Measurements from ENCODE around the gene HEATR3. TPM values are rescaled to one million over a fixed set of nuclear protein-coding genes. Genes with fewer than 3 reads are reported as not detected.

HEATR3 gene
- total and polyA plus RNA-seq, 2 of the 8 experiments (the other 6 are each of a cell fraction or from before 2014, with no cell fraction given): 13.0 to 29.2 TPM

DNA sequence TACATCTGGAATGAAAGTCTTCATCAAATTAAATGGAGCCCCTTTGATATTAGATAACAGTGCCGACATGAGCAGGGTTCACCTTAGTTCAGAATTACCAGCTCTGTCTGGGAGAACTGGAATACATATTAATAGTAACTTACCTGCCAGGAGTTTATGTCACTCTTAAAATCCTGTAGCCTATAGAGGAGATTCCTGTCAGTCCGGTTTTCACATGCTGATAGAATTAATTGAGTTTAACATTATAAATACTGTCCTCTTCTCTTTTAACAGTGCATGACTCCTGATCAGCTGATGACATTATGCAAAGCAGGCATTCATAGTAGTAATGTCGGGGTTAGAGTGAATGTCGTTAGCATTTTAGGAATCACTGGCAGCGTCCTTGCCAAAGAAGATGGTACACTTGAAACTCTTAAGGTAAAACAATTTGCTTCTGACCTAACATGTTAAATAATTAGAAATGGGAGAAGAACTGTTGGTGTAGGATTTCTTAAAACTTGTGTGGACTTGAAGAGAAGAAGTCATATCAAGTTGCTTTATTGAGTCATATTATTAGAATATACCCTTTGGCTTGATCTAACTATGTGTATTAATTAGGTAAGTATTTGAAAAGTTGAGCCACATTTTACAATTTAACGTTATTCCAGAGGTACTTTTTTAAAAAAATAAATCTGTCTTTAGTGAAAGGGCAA, 34.3 kb downstream of the HEATR3 start:
- DNase-seq (ENCODE audit: low read depth in 1 of 2, low spot score in 2 of 2) (no peak), FAIRE-seq (no peak)
- ChIA-PET CTCF (ENCODE audit: partially characterized antibody) (interaction anchor here (0.6 to 0.8 kb wide), 2 partner anchors 9 to 1329 kb away, joined by 3 to 4 read pairs; no protein-coding TSS in a partner anchor), POLR2A (ENCODE audit: partially characterized antibody) (interaction anchor here (1.0 kb wide), 1 partner anchor 17 kb away, joined by 4 read pairs; no protein-coding TSS in a partner anchor)
- Histone ChIP-seq H3K4ac (replicated peaks; ENCODE audit: insufficient read length, low read depth, low read length) (no peak overlapping the region), H2BK5ac (ENCODE audit: low read depth, low read length) (no peak overlapping the region), H3K23ac (ENCODE audit: insufficient read length) (no peak overlapping the region), H2BK120ac (replicated peaks; ENCODE audit: low read depth, low read length) (no peak overlapping the region), H4K20me1 (replicated peaks in 1 of 2; ENCODE audit: control insufficient read depth in 1 of 2, insufficient read depth in 2 of 2, low read length in 2 of 2) (no peaks in the 10 kb centered on the region), H2BK15ac (ENCODE audit: low read length) (no peak overlapping the region), H3K36me3 (ENCODE audit: control insufficient read depth in 2 of 4, insufficient read depth in 4 of 4, low read length in 3 of 4) (peaks cover 2 to 42% (median 26%) of the 10 kb centered on the region in 4 experiments), H3K79me2 (ENCODE audit: control insufficient read depth in 1 of 2, insufficient read depth in 2 of 2, low read length in 2 of 2) (no peaks in the 10 kb centered on the region), H2AK5ac (ENCODE audit: low read depth, low read length) (no peak overlapping the region), H2BK20ac (ENCODE audit: low read length) (no peak overlapping the region), H3K4me1 (replicated peaks in 1 of 4; ENCODE audit: control insufficient read depth in 3 of 4, insufficient read depth in 4 of 4, low read length in 3 of 4) (no peaks in the 10 kb centered on the region), H3K27ac (ENCODE audit: low read depth, low read length) (no peak overlapping the region), H3K9me3 (ENCODE audit: insufficient read depth in 2 of 2, low read depth in 1 of 2, low read length in 1 of 2) (no peaks in the 10 kb centered on the region), H3K14ac (ENCODE audit: insufficient read length) (no peak overlapping the region), H4K91ac (replicated peaks; ENCODE audit: insufficient read length, low read length) (no peak overlapping the region), H3K27me3 (replicated peaks in 1 of 4; ENCODE audit: control insufficient read depth in 3 of 4, extremely low read depth in 1 of 4, insufficient read depth in 3 of 4, low read length in 3 of 4) (no peaks in the 10 kb centered on the region), H3K18ac (ENCODE audit: extremely low read depth, low read length) (no peak overlapping the region), H3K79me1 (ENCODE audit: low read depth, low read length) (no peaks in the 10 kb centered on the region), H3K4me3 (ENCODE audit: extremely low read depth in 1 of 4, insufficient read depth in 2 of 4, low read depth in 3 of 4, low read length in 4 of 4) (no peak overlapping the region), H3K23me2 (ENCODE audit: low read depth, low read length) (no peaks in the 10 kb centered on the region), H3K9ac (replicated peaks in 1 of 4; ENCODE audit: extremely low read depth in 1 of 4, low read depth in 3 of 4, low read length in 3 of 4) (no peak overlapping the region), H4K5ac (ENCODE audit: insufficient read length, low read depth, low read length) (no peak overlapping the region), H2BK12ac (ENCODE audit: low read depth, low read length) (no peak overlapping the region), H4K8ac (ENCODE audit: extremely low read depth, insufficient read depth, low read length) (no peak overlapping the region), H3K56ac (replicated peaks; ENCODE audit: insufficient read length, low read depth, low read length) (no peak overlapping the region), H2AFZ (ENCODE audit: low read length) (no peak overlapping the region), H3K4me2 (ENCODE audit: insufficient read depth in 1 of 2, low read depth in 2 of 2, low read length in 2 of 2) (no peak overlapping the region)
- 84% methylated on average over 6 of the region's 6 CpGs; no CpG with 5 or more reads in 1 of the 2 experiments for WGBS, 2 experiments (ENCODE audit: extremely low coverage in 1 of 2, insufficient coverage in 1 of 2, insufficient read length in 1 of 2, insufficient replicate concordance in 2 of 2, low coverage in 1 of 2, low lambda C conversion rate in 2 of 2, missing lambda C conversion rate in 1 of 2)
- TF ChIP-seq SIN3A (conservative IDR thresholded peaks at IDR 0.05 in 1 of 2, IDR thresholded peaks at IDR 0.05 in 1 of 2; ENCODE audit: low read depth in 1 of 2, low read length in 2 of 2) (no peak), HDAC2 (IDR thresholded peaks at IDR 0.05; ENCODE audit: borderline replicate concordance in 1 of 2, low read depth in 2 of 2, low read length in 2 of 2) (no peak), NRF1 (IDR thresholded peaks at IDR 0.05; ENCODE audit: low read depth, low read length) (no peak), KDM4A (IDR thresholded peaks at IDR 0.05; ENCODE audit: low read depth, low read length, severe bottlenecking) (no peak), TCF12 (IDR thresholded peaks at IDR 0.05; ENCODE audit: low read depth, low read length) (no peak), CBX8 (IDR thresholded peaks at IDR 0.05; ENCODE audit: borderline replicate concordance, low read depth, low read length) (no peak), SP4 (IDR thresholded peaks at IDR 0.05; ENCODE audit: low read length) (no peak), POU5F1 (IDR thresholded peaks at IDR 0.05; ENCODE audit: low read depth, low read length) (no peak), RNF2 (IDR thresholded peaks at IDR 0.05; ENCODE audit: borderline replicate concordance, low read depth, low read length, missing control alignments, poor library complexity, severe bottlenecking) (no peak), EP300 (IDR thresholded peaks at IDR 0.05; ENCODE audit: borderline replicate concordance in 1 of 2, low read depth in 2 of 2, low read length in 2 of 2) (no peak)
